HG02973 (cell line): ENCODE results near the gene EIF1AD.
"Not testable (repeated sequence)": the region's sequence is repeated elsewhere in the genome, so short reads cannot be mapped to it uniquely, and the experiment has no call there.

Experiments
- ATAC-seq: cut with Tn5 transposase; IDR thresholded peaks from one replicate; pipeline ENCODE4 v1.9.1; 2021; ENCODE audit warnings: moderate library complexity; ENCODE audit not compliant: unreplicated experiment

Gene EIF1AD, protein sequence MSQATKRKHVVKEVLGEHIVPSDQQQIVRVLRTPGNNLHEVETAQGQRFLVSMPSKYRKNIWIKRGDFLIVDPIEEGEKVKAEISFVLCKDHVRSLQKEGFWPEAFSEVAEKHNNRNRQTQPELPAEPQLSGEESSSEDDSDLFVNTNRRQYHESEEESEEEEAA

GRCh38 chr11:66001942-66002647, at the start of gene EIF1AD, which contains the start of gene BANF1:
TSS of gene EIF1AD (minus strand) at chr11:66002157. CDS start at chr11:66000389, 1,768 bp downstream.
TSS of gene BANF1 (plus strand) at chr11:66002503. CDS start at chr11:66003251, 748 bp downstream.
- peak; percentile 65 for ATAC-seq

GRCh38 chr11:66051371-66051765, 49.4 kb upstream of the EIF1AD start:
- ATAC-seq: no peak

- no peak for ATAC-seq
Observed at GRCh38 chr11:66050581-66051231, 48.7 kb upstream of the EIF1AD start.

- ATAC-seq: no peak
Observed at GRCh38 chr11:66048547-66049323, 46.8 kb upstream of the EIF1AD start, which contains the start of gene GAL3ST3. TSS of gene GAL3ST3 (minus strand) at chr11:66049161. CDS start at chr11:66045415, 3,746 bp downstream.

DNA sequence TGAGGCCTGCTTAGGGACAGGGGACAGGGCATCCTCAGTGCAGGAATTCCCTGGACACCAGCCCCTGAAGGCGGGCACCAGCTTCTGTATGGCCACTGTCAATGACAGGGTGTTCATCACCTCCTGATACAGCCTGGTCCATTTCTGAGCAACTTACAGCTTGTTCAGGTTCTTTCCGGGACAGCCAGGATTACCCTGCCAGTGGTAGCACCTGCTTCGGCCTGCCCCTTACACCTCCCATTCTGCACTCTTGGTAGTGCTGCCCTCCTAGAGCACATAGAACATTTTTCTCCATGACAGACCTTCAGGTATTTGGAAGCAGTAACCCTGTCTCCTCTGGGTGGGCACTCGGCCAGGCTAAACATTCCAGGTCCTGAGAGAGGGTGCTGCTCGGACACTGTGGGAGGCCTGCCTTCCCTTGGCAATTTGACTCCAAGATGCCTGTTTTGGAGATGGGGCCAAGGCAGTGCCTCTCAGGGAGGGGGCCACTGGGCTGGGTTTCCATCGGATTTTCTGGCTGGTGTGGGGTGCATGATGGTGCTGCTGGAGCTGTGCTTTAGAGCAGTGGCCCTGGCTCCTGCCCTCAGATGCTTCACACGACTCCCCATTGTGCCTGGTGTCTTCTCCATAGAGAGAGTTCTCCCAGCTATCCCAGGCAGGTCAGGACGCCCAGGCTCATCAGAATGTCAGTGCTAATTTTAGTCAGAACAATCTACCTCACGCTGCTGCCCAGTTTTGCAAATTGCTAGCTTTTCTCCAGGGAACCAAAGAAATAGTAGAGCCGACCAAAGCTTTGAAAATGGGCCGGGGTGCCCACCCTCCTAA, 45.8 kb upstream of the EIF1AD start:
- no peak for ATAC-seq

DNA sequence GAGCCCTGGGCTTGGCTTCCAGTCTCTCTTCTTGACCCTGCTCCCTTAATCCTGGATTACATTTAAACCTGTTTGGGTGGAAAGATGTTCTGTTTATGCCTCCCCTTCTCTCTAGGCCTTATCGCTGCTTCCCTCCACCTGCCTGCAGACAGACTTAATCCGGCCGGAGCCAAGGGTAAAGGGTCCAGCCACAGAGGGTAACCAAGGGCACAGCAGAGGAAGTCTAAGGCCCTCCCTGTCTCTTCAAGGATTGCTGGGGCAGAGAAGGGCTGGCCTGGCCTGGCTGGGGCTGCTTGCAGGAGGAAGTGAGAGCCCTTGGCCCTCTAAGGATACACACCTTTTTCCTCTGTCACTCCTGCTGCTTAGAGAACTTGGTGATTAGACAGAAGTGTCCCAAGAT, 44.9 kb upstream of the EIF1AD start:
- no peak for ATAC-seq

GRCh38 chr11:66045177-66045639, 43.3 kb upstream of the EIF1AD start:
- peak; percentile 54 for ATAC-seq

- no peak for ATAC-seq
Observed at GRCh38 chr11:66044757-66045156, 42.8 kb upstream of the EIF1AD start.

GRCh38 chr11:66042996-66043906, 41.3 kb upstream of the EIF1AD start:
- ATAC-seq: no peak

DNA sequence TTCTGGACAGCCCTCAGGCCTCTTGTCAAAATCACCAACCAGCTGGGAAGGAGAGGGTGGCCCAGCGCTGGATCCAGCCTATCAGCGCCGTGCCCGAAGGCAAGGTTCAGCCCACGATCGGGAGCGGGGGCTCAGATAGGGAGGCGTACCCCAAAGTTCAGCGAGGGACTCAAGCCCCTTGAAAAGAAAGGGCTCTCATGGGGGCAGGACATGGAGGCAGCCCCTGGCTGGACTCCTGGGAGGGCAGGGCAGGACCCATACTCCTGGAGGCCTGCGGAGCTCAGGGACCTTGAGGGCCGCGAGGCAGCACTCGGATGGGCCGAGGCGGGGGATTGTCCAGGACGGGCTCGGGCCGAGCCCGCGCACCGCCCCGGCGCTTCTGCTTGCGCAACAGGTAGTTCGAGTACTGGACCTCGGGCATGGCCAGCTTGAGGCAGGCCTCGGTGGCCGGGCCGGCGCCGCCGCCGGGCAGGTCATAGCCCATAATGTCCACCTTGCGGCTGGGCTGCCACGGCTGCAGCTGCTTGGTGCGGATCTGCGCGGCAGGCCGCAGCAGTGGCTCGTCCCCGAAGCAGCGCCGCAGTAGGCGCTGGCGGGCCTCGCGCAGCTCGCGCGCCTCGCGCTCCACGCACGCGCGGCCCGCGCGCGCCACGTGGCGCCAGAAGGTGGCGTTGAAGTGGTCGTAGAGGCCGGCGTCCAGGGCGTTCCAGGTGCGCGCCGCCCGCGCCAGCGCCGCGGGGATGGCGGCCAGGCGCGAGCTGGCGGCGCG, 40.5 kb upstream of the EIF1AD start:
- no peak for ATAC-seq

DNA sequence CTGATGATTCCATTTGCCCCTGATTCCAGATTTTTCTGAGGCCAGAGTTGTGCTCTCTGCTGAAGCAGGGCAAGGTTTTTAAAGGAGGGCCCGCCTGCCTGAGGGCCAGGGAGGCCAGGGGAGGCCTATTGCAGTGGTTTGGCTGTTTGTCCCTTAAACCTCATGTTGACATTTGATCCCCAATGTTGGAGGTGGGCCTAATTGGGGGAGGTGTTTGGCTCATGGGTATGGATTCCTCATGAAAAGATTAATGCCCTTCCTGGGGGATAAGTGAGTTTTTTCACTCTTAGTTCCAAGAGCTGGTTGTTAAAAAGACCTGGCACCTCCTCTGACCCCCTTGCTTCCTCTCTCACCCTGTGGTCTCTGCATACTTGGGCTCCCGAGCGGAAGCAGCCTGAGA, 37.8 kb upstream of the EIF1AD start:
- no peak for ATAC-seq

- no peak for ATAC-seq
Observed at GRCh38 chr11:66037327-66037726, 35.4 kb upstream of the EIF1AD start.

GRCh38 chr11:66036334-66036710, 34.4 kb upstream of the EIF1AD start:
- ATAC-seq: no peak

DNA sequence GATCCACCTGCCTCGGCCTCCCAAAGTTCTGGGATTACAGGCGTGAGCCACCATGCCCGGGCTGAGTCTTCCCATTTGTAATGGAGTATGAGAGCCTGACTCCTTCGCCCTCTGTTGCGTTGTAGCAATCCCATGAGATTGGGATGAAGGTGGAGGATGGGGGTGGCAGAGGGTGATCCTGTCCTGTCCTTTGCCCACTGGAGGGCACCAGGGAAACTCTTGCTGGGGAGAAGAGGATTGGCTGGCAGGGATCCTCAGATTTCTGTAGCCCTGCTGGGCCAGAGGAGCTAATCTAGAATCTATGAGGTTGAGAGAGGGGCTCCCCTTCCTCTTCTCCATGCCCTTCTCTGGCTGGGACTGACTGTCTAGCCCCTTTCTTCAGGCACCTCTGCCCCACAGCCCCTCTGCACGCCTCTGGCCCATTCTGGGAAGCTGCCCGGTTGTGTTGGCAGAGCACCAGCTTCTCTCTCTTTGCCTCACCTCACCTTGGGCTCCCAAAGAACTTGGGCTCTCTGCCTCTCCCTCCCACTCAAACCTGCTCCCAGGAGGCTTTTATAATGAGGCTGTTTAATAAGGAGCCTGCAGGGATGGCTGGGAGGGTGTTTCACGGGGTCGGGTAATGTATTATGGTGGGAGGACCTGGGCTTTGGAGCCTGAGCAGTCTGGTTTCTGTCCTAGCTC, 33.8 kb upstream of the EIF1AD start:
- ATAC-seq: no peak

DNA sequence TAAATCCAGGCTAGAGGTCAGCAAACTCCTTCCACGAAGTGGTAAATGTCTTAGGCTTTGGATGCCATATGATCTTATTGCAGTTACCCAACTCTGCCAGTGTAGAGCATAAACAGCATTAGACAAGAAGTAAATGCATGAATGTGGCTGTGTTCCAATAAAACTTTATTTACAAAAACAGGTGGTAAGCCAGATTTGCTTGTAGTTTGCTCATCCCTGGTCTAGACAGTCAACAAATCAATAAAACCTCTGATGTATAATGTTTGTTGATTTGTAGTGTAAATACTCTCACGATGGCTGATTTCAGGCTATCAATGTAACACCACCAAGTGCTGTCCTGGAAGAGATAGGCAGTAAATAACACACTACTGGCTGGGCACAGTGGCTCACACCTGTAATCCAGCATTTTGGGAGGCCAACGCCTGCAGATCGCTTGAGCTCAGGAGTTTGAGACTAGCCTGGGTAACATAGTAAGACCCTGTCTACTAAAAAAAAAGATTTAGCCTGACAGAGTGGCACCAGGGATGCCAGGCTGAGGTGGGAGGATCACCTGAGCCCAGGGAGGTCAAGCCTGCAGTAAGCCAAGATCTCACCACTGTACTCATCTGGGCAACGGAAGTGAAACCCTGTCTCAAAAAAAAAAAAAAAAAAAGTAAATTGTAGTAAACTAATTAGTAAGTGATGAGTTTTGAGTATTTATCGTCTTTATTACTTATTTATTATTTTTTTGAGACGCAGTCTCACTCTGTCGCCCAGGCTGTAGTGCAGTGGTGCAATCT, 31.2 kb upstream of the EIF1AD start:
- no peak for ATAC-seq

DNA sequence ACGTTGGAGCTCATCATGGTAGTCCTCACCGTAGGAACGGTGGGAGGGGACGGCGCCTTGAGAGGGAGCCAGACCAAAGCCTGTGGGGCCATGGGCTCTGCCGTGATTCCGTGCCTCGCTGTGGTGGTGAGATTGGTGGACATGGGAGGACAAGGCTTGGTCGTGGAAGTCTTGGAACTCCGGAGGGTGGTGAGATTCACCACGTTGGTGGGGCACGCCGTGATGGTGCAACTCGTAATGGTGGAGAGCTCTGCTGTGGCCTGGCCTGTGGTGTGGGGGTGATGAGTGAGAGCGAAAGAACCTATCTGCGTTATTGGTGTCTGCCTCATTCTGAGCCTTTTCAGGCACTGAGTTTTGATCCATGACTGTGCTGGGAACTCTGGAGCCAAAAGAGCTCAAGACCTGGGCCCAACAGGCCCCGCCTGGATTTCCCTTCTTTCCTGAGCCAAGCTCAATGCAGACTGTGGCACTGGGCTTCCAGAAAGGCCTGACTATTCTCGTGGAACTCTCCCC, 24.1 kb upstream of the EIF1AD start, which contains the start of gene CATSPER1:
Gene CATSPER1 (minus strand): TSS at position 463 of the 513 bp plus-strand sequence. CDS start 100 bp downstream, at position 363.
- ATAC-seq: no peak

- not testable (repeated sequence) for ATAC-seq
Observed at GRCh38 chr11:66023186-66023440, 21.2 kb upstream of the EIF1AD start.
